A673 (cell line): ENCODE measurements around the gene ORM2.

Experiments used
- CTCF ChIP-seq: fragments of 300-800, 200-600 bp; sonication (generic); conservative IDR thresholded peaks from 2 replicates; pipeline ENCODE4 v1.5.1; 2017; ENCODE audit warnings: low read depth, mild to moderate bottlenecking, antibody characterized with exemption, low read length, moderate library complexity, mixed read lengths
- EZH2 ChIP-seq: fragments of 200-600 bp; sonication (generic); IDR thresholded peaks from 2 replicates; pipeline ENCODE4 v1.6.1; 2017; ENCODE audit warnings: borderline replicate concordance, low read depth, mild to moderate bottlenecking, mixed read lengths, antibody characterized with exemption, low read length; ENCODE audit not compliant: poor library complexity, severe bottlenecking

GRCh38 chr9:114378883-114379282 is 49.2 kb downstream of the ORM2 start:
- TF ChIP-seq CTCF = no peak
- TF ChIP-seq EZH2 = no peak
